Measurements from ENCODE around the gene MYBBP1A. TPM values are rescaled to one million over a fixed set of nuclear protein-coding genes. Genes with fewer than 3 reads are reported as not detected.

The MYBBP1A gene
- polyA plus RNA-seq, 3 donors: 4.2 to 22.3 (median 5.3) TPM

DNA sequence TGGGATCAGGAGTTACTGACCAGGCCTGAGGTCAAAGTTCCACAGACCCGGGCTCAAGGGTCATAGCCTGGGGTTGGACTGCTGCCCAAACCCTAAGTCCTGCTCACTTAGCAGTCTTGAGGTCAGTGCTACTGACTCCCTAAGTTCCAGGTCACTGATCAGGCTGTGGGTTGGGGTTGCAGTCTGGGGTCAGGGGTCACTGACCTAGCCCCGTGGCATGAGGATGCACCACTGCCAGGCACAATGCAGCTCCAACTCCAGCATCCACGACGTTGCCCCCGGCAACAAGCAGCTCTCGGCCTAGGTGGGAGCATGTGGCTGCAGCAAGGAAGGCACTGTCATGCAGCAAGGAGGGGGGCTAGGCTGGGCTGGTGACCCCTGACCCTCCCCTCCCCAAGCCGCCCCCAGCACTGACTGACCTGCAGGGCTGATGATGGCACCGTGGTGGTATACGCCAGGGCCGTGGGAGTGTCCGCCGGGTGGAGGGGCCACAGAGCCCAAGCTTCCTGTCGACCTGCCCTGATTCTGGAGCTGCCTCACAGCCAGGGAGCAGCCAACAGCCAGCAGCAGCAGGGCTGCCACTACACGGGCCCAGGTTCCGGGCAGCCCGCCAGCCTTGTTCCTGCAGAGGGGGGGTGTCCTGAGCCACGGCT lies 4.1 kb upstream of the MYBBP1A start:
- DNase-seq: no peak
- intact Hi-C loops (cut with micrococcal nuclease): no loop called here

DNA sequence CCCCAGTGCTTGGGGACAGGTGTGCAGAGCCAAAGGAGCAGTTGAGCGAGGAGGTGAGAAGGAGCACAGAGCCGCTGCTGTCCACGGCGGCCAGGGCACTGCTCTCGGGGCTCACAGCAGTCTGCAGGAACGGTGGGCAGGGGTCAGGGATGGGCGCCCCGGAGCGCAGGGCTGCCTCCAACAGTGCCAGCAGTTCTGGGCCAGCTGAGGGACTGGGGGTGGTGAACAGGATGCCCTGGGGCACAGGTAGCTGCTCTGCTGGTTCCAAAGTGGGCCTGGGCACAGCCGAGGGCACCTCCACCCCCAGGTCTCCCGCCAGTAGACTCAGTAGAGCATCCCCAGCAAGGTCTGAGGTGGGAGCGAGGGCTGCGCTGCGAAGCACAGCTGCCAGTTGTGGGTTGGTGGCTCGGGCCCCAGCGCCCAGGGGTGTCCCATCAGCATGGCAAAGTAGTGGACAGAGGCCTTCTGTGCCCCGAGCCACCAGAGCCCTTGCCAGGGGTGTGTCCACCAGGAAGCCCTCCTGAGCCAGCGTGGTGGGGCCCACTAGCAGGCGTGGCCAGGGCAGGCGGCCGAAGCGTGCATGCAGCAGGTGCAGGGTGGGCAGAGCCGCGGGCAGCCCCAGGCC lies 3.3 kb upstream of the MYBBP1A start:
- H3K27me3 Mint-ChIP-seq (ENCODE audit: low read depth in 3 of 3): peaks cover 0 to 3% (median 2%) of the 10 kb centered on the region in 3 donors
- peak overlapping the region in 1 of 7 donors; percentile 46 for H3K27ac Mint-ChIP-seq
- Histone ChIP-seq H3K36me3 (replicated peaks in 1 of 2; ENCODE audit: control insufficient read depth in 1 of 2, insufficient read depth in 2 of 2, low read length in 2 of 2) (peaks cover 2% of the 10 kb centered on the region in 2 donors), H4K20me1 (ENCODE audit: insufficient read depth, low read length) (no peaks in the 10 kb centered on the region), H3K4me2 (replicated peaks; ENCODE audit: extremely low read depth, low read length, poor library complexity, severe bottlenecking) (no peak overlapping the region), H3K4me3 (replicated peaks in 1 of 3; ENCODE audit: low read depth in 2 of 3, low read length in 3 of 3) (no peak overlapping the region), H3K4me1 (ENCODE audit: control insufficient read depth in 1 of 2, insufficient read depth in 2 of 2, low read length in 2 of 2) (peaks cover 19 to 26% of the 10 kb centered on the region in 2 donors), H3K79me2 (ENCODE audit: insufficient read depth, low read length) (peaks cover 16% of the 10 kb centered on the region), H3K9me3 (replicated peaks in 1 of 2; ENCODE audit: control insufficient read depth in 1 of 2, insufficient read depth in 1 of 2, low read length in 2 of 2) (no peaks in the 10 kb centered on the region), H3K9ac (ENCODE audit: insufficient read depth, low read length, poor library complexity, severe bottlenecking) (no peak overlapping the region), H2AFZ (ENCODE audit: insufficient read depth, low read depth, low read length, poor library complexity, severe bottlenecking) (no peak overlapping the region), H3K27me3 (ENCODE audit: control insufficient read depth in 2 of 2, insufficient read depth in 2 of 2, low read length in 2 of 2) (no peaks in the 10 kb centered on the region), H3K27ac (ENCODE audit: low read depth in 1 of 2, low read length in 2 of 2) (no peak overlapping the region)
- peaks cover 31% of the 10 kb centered on the region for H3K4me1 Mint-ChIP-seq
- no peak overlapping the region for H3K4me3 Mint-ChIP-seq
- intact Hi-C loops (cut with micrococcal nuclease): no loop called here
- 96% methylated on average over 21 of the region's 24 CpGs for WGBS (ENCODE audit: insufficient coverage)
- TF ChIP-seq CTCF (IDR thresholded peaks at IDR 0.05): no peak
- peaks cover 2 to 4% of the 10 kb centered on the region in 2 donors for H3K36me3 Mint-ChIP-seq
- no peaks in the 10 kb centered on the region for H3K9me3 Mint-ChIP-seq
- DNase-seq: no peak

More for the DNA sequence above, 4.1 kb upstream of the MYBBP1A start:
- Mint-ChIP-seq H3K36me3 (no peaks in the 10 kb centered on the region), H3K4me3 (no peak overlapping the region), H3K9me3 (no peaks in the 10 kb centered on the region), H3K27me3 (ENCODE audit: low read depth in 3 of 3) (peaks cover 0 to 5% (median 3%) of the 10 kb centered on the region in 3 donors), H3K4me1 (peaks cover 23% of the 10 kb centered on the region), H3K27ac (no peak overlapping the region)
- Histone ChIP-seq H3K4me1 (ENCODE audit: control insufficient read depth in 1 of 2, insufficient read depth in 2 of 2, low read length in 2 of 2) (peaks cover 15 to 18% of the 10 kb centered on the region in 2 donors), H3K27me3 (ENCODE audit: control insufficient read depth in 2 of 2, insufficient read depth in 2 of 2, low read length in 2 of 2) (no peaks in the 10 kb centered on the region), H2AFZ (ENCODE audit: insufficient read depth, low read depth, low read length, poor library complexity, severe bottlenecking) (no peak overlapping the region), H3K27ac (ENCODE audit: low read depth in 1 of 2, low read length in 2 of 2) (no peak overlapping the region), H3K36me3 (replicated peaks in 1 of 2; ENCODE audit: control insufficient read depth in 1 of 2, insufficient read depth in 2 of 2, low read length in 2 of 2) (no peaks in the 10 kb centered on the region), H3K4me3 (replicated peaks in 1 of 3; ENCODE audit: low read depth in 2 of 3, low read length in 3 of 3) (no peak overlapping the region), H3K9me3 (replicated peaks in 1 of 2; ENCODE audit: control insufficient read depth in 1 of 2, insufficient read depth in 1 of 2, low read length in 2 of 2) (no peaks in the 10 kb centered on the region), H3K4me2 (replicated peaks; ENCODE audit: extremely low read depth, low read length, poor library complexity, severe bottlenecking) (no peak overlapping the region), H3K79me2 (ENCODE audit: insufficient read depth, low read length) (peaks cover 8% of the 10 kb centered on the region), H4K20me1 (ENCODE audit: insufficient read depth, low read length) (no peaks in the 10 kb centered on the region), H3K9ac (ENCODE audit: insufficient read depth, low read length, poor library complexity, severe bottlenecking) (no peak overlapping the region)
- no peak for TF ChIP-seq CTCF (IDR thresholded peaks at IDR 0.05)
- 85% methylated on average over 12 of the region's 17 CpGs for WGBS (ENCODE audit: insufficient coverage)
